Measurements from ENCODE around the gene PVALEF.

- no peak for TF ChIP-seq POLR2A (IDR thresholded peaks at IDR 0.05; ENCODE audit: low read depth, low read length)
- TF ChIP-seq POLR2AphosphoS5 (IDR thresholded peaks at IDR 0.05; ENCODE audit: low read depth, low read length) = no peak
Observed at GRCh38 chr17:81194941-81195901, 29.9 kb downstream of the PVALEF start.

Data from GM12891 (cell line).